IPS DF 6.9 (cell line): Measurements from ENCODE around the gene CSH1.
"Not testable (repeated sequence)": the region's sequence is repeated elsewhere in the genome, so short reads cannot be mapped to it uniquely, and the experiment has no call there.

Experiments used
- DNase-seq: peaks from one replicate; pipeline ENCODE4 v3.0.0-alpha.2; 2013; ENCODE audit warnings: low read depth, low spot score
- H3K27ac ChIP-seq: one replicate; pipeline ENCODE4 v1.5.1; 2013; ENCODE audit warnings: low read length, control low read depth
- H3K27me3 ChIP-seq: 2 replicates; pipeline ENCODE4 v1.6.1; 2013; ENCODE audit warnings: mild to moderate bottlenecking, low read length; ENCODE audit not compliant: control insufficient read depth, insufficient read depth
- H3K36me3 ChIP-seq: 2 replicates; pipeline ENCODE4 v1.6.1; 2013; ENCODE audit warnings: low read length; ENCODE audit not compliant: control insufficient read depth, insufficient read depth
- H3K4me1 ChIP-seq: 2 replicates; pipeline ENCODE4 v1.6.1; 2013; ENCODE audit warnings: low read length; ENCODE audit not compliant: control insufficient read depth, insufficient read depth
- H3K4me3 ChIP-seq: 2 replicates; pipeline ENCODE4 v1.5.1; 2013; ENCODE audit warnings: mild to moderate bottlenecking, low read length
- H3K9me3 ChIP-seq: 2 replicates; pipeline ENCODE4 v1.6.1; 2013; ENCODE audit warnings: low read length, inconsistent platforms; ENCODE audit not compliant: control insufficient read depth, insufficient read depth
- WGBS: extraction: QIAGEN DNeasy Blood & Tissue Kit; methylation state at CpG from one replicate; pipeline ENCODE4 v1.1.7; 2013; ENCODE audit warnings: mixed read lengths, missing lambda C conversion rate; ENCODE audit not compliant: insufficient read length, insufficient coverage; 5-methylcytosine and 5-hydroxymethylcytosine counted together

The CSH1 gene

GRCh38 chr17:63928172-63928666 is 31.8 kb upstream of the CSH1 start:
- Histone ChIP-seq H3K36me3 (no peaks in the 10 kb centered on the region), H3K9me3 (no peaks in the 10 kb centered on the region), H3K27me3 (no peaks in the 10 kb centered on the region), H3K27ac (no peak overlapping the region), H3K4me1 (peaks cover 8% of the 10 kb centered on the region; the same call in 1 of the 2 replicates), H3K4me3 (no peak overlapping the region)
- WGBS, result no CpG with 5 or more reads among the region's 10 CpGs
- no peak for DNase-seq

- H3K27ac ChIP-seq, result no peak overlapping the region
- no peak for DNase-seq
- no peaks in the 10 kb centered on the region for H3K27me3 ChIP-seq
- no peaks in the 10 kb centered on the region for H3K36me3 ChIP-seq
- WGBS, result no CpG with 5 or more reads among the region's 8 CpGs
- no peaks in the 10 kb centered on the region for H3K9me3 ChIP-seq
- H3K4me1 ChIP-seq, result peaks cover 8% of the 10 kb centered on the region; the same call in 1 of the 2 replicates
- no peak overlapping the region for H3K4me3 ChIP-seq
These were observed 31.2 kb upstream of the CSH1 start for GRCh38 chr17:63927464-63928171.

GRCh38 chr17:63926164-63926563 is 29.8 kb upstream of the CSH1 start:
- no peak for DNase-seq
- Histone ChIP-seq H3K4me1 (peaks cover 3% of the 10 kb centered on the region; the same call in 1 of the 2 replicates), H3K9me3 (no peaks in the 10 kb centered on the region), H3K4me3 (no peak overlapping the region), H3K27ac (no peak overlapping the region), H3K27me3 (no peaks in the 10 kb centered on the region), H3K36me3 (no peaks in the 10 kb centered on the region)
- no CpG with 5 or more reads among the region's 2 CpGs for WGBS

GRCh38 chr17:63925615-63926014 is 29.2 kb upstream of the CSH1 start:
- Histone ChIP-seq H3K4me1 (0 out of 2 replicates have a peak, but pooled peaks cover 2% of the 10 kb centered on the region), H3K9me3 (no peaks in the 10 kb centered on the region), H3K4me3 (no peak overlapping the region), H3K27me3 (no peaks in the 10 kb centered on the region), H3K36me3 (no peaks in the 10 kb centered on the region), H3K27ac (no peak overlapping the region)
- no CpG with 5 or more reads among the region's 5 CpGs for WGBS
- DNase-seq, result no peak

GRCh38 chr17:63922402-63922801 is 26.0 kb upstream of the CSH1 start:
- H3K4me3 ChIP-seq, H3K27ac ChIP-seq, H3K36me3 ChIP-seq, H3K9me3 ChIP-seq, DNase-seq, H3K4me1 ChIP-seq, H3K27me3 ChIP-seq: not testable (repeated sequence)
- WGBS, result no CpG with 5 or more reads among the region's 9 CpGs

- not testable (repeated sequence) for H3K9me3 ChIP-seq, H3K4me3 ChIP-seq, DNase-seq, H3K27ac ChIP-seq, H3K36me3 ChIP-seq, H3K4me1 ChIP-seq, H3K27me3 ChIP-seq
- no CpG with 5 or more reads among the region's 5 CpGs for WGBS
These were observed 24.4 kb upstream of the CSH1 start for GRCh38 chr17:63920779-63921178.

GRCh38 chr17:63920050-63920449 is 23.7 kb upstream of the CSH1 start:
- not testable (repeated sequence) for H3K27ac ChIP-seq, H3K4me1 ChIP-seq, DNase-seq, H3K27me3 ChIP-seq, H3K36me3 ChIP-seq, H3K4me3 ChIP-seq, H3K9me3 ChIP-seq
- WGBS, result no CpG with 5 or more reads among the region's 6 CpGs

- H3K9me3 ChIP-seq, result no peaks in the 10 kb centered on the region
- no peaks in the 10 kb centered on the region for H3K4me1 ChIP-seq
- H3K36me3 ChIP-seq, result no peaks in the 10 kb centered on the region
- no peaks in the 10 kb centered on the region for H3K27me3 ChIP-seq
- no peak overlapping the region for H3K27ac ChIP-seq
- no peak overlapping the region for H3K4me3 ChIP-seq
- DNase-seq, result no peak
- no CpG with 5 or more reads among the region's 8 CpGs for WGBS
These were observed 22.9 kb upstream of the CSH1 start for GRCh38 chr17:63919311-63919723.

GRCh38 chr17:63918789-63919305 is 22.5 kb upstream of the CSH1 start, which contains the start of gene GH1:
Gene GH1, minus strand, starts transcription at chr17:63918839. Its CDS starts 63 bp downstream, at chr17:63918776.
- not testable (repeated sequence) for H3K27me3 ChIP-seq, H3K4me1 ChIP-seq, DNase-seq, H3K27ac ChIP-seq, H3K4me3 ChIP-seq, H3K9me3 ChIP-seq, H3K36me3 ChIP-seq
- no CpG with 5 or more reads among the region's 10 CpGs for WGBS

GRCh38 chr17:63918305-63918704 is 21.9 kb upstream of the CSH1 start:
- Histone ChIP-seq H3K4me1 (no peaks in the 10 kb centered on the region), H3K4me3 (no peak overlapping the region), H3K36me3 (no peaks in the 10 kb centered on the region), H3K9me3 (no peaks in the 10 kb centered on the region), H3K27ac (no peak overlapping the region), H3K27me3 (no peaks in the 10 kb centered on the region)
- WGBS, result no CpG with 5 or more reads among the region's 10 CpGs
- no peak for DNase-seq

- no peak for DNase-seq
- Histone ChIP-seq H3K9me3 (no peaks in the 10 kb centered on the region), H3K27me3 (no peaks in the 10 kb centered on the region), H3K27ac (no peak overlapping the region), H3K36me3 (no peaks in the 10 kb centered on the region), H3K4me1 (no peaks in the 10 kb centered on the region), H3K4me3 (no peak overlapping the region)
- no CpG with 5 or more reads among the region's 13 CpGs for WGBS
These were observed 21.3 kb upstream of the CSH1 start for GRCh38 chr17:63917646-63918045.
